NCI-H2171 (cell line): ENCODE results near the gene DNAAF5.

Experiments used
- DNase-seq: peaks from one replicate; lab custom pipeline; 2025; lab: John Stamatoyannopoulos, UW

Gene DNAAF5

DNA sequence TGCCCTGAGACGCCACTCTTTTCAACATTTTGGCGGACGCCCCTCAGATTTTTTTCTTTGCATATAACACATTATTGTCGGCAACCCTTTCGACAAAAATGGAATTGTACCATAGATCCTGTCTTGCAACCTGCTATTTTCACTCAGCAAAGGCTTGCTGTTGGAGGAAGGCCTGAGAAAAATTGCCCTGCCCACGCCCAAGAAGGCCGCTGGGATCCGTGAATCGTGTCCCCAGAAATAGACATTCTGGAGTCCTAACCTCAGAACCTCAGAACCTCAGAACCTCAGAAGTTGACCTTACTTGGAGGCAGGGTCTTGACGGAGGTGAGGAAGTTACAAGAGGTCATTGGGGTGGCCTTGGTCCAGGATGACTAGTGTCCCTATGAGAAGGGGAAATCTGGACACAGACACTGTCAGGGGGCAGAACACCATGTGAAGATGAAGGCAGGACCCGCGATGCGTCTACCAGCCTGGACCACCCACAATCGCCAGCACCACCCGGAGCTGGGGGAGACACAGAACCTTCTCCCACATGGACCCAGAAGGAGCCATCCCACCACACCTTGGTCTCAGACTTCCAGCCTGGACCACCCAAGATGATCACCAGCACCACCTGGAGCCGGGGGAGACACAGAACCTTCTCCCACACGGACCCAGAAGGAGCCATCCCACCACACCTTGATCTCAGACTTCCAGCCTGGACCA is 19.1 kb upstream of the DNAAF5 start:
- no peak for DNase-seq

DNA sequence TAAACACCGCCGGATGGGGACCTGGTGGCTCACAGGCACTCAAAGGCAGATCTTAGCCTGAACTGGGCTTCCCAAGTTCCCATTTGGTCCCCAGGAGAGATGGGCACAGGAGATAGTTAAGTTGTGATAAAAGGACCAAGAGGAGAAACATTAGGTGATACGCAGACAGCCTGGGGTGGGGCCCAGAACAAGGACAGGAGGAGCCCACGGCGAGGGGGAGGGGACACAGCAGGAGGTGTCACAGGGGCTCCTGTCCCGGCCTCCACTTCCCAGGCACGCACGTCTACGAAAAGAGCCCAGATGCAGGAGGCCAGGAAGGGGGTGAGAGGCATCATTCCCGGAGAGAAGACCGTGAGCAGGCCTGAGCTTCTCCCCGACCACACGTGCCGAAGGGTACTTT is 16.3 kb upstream of the DNAAF5 start:
- DNase-seq = no peak

DNA sequence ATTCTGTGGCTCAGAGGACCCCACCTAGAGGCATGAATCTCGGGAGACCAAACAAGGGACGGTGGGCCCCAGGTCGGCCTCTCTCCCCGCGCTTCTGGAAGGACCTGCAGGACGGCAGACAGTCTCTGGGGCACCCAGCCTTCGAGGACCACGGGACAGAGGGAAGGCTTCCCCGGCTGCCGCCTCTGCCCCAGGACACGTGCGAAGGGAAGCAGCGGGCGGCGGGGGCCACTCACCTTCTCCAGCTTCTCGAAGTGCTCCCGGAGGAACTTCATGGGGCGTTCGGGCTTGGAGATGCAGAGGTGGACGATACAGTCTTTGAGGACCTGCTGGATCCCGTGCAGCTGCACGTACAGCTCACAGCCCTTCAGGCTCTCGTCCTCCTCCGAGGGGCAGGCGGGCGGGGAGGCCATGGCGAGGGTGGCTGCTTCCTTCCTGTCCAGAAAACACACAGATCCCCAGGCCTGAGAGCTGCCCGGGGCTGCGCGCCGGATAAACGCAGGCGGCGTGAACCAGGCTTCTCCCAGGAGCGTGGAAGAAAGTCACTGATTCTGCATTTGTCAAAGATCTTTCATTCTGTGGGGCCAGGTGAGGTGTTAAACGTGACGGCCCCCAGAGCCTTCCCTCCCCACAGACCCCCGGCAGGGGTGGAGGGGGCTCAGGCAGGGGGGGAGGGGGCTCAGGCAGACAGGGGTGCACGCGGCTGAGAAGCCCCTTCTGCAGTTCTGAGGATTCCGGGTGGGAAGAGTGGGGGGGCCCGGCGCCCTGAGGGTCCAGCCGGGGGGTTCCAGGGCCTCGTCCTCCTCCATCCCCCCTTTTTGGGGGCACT is 15.2 kb upstream of the DNAAF5 start:
- no peak for DNase-seq

DNA sequence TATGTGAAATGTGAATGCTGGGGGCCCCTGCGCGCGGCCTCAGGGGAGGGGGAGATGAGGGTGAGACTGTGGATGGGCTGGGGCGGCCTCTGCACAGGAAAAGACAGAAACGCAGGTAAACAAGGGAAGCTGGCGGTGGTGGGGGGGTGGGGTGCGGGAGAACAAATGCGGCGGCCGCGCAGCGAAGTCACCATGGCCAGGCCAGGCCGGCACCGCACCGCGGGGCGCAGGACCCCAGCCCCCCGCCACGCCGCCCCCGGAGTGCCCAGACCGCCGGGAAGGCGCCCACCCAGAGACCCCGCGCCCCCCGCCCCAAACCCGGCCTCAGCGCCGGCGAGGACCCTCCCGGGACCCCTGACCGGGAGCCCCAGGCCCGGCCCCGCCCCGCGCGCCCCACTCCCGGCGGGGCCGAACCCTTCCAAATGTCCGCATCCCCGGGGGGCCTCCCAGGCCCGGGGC is 14.5 kb upstream of the DNAAF5 start:
- no peak for DNase-seq

DNA sequence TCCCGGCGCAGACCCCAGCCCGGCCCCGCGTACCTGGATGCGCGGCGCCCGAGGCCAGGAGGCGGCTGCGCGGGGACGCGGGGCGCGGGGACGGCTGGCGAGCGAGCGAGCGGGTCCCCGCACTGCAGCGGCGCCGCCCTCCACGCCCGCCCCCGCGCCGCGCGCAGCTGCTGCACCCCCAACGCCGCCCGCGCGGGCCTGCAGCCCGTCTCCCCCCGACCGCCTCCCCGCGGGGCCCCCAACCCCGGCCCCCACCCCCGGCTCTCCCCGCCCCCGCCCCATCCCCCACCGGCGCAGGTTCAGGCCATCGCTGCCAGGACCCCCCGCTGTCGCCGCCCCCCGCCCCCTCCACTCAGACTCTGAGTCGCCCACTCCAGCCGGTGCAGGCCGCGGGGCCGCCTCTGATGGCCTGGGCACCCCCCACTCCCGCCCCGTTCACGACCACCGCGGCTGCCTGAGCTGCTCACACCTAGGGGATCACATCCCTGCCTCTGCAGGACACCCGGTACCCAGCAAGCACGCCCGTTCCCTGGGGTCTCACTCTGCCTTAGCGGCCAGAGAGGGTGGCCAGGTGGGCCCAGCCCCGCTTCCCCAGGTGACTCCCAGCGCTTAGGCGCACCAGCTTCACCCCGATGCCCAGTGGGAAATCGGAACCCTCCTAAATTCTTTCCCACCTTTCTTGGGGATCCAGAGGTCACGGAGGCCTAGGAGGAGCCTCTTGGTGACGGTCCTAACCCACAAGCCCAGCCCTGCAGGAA is 13.9 kb upstream of the DNAAF5 start:
- no peak for DNase-seq

GRCh38 chr7:713139-713457 is 13.4 kb upstream of the DNAAF5 start:
- no peak for DNase-seq

DNA sequence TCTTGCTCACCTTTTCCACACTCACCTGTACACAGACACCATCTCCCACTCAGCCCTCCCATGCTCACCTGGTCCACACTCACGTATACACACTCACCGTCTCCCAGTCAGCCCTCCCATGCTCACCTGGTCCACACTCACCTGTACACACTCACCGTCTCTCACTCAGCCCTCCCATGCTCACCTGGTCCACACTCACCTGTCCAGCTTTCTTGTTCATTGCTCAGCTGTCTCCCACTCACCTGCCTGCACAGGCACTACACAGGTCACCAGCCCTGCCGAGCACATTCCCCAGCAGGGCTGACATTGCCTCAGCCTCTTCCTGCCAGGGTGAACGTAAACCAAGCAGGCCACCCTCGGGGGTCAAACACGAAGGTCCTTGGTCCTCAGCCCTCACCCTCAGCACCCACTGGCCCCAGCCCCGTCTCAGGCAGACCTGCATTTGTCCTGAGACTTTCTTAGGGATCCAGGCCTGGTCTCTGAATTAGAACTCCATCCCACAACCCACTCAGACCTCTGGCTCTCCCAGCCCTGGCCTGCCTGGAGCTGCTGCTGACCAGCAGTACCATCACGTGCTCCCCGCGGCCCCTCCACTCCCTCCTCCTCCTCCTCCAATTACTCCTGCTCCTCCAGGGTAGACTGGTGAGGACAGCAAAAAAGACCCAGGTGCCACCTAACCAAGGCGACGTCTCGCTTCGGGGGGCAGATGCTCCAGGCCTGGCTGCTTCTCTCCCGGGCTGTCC is 12.8 kb upstream of the DNAAF5 start:
- no peak for DNase-seq

DNA sequence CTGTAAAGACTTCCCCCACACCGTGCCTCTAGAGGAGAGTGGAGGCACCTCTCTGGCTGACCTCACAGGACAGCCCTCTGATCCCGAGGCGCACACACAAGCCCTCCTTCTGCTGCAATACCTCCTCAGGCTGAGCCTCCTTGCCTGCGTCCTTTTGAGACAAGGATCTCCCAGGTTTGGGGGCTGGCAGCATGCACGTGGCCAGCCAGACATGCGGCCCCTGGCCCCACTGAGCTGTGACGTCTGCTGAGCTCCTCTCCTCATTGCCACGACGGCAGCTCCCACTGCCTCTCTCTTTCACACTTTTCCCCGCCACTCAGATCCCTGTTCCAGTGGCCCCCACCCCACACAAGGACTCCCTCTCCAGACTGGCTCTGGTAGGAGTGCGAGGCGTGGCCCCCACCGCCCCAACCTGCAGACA is 12.2 kb upstream of the DNAAF5 start:
- no peak for DNase-seq

DNA sequence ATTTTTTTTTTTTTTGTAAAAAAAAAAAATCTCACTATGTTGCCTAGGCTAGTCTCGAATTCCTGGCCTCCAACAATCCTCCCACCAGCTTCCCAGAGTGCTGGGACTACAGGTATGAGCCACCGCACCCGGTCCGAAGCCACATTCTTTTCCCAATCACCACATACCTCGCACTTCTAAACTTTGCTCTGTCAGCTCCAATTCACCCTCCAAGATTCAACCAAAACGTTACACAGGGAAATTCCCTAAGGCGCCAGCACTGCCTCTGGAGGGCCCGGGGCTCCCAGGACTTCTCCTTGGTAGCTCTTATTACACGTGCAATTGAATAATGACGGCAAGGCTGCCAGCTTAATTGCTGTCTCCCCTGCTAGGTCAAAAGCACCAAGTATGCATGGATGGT is 10.3 kb upstream of the DNAAF5 start:
- DNase-seq = no peak

DNA sequence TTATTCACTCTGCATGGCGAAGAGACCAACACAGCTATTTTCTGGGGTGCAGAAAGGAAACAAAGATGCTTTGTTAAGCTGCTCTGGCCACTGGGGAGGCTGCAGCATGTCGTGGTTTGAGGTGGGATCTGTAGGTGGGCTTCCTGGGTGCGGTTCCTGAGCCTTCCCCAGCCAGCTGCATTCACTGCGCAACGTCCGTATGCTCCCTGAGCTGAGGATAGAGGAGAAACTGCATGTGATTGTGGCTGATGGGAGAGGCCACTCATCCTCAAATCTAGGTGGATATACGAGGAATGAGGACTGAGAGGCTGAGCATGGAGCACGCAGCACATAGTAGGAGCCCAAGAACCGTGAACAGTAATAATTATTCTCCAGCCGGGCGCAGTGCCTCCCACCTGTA is 9.9 kb upstream of the DNAAF5 start:
- DNase-seq = no peak

DNA sequence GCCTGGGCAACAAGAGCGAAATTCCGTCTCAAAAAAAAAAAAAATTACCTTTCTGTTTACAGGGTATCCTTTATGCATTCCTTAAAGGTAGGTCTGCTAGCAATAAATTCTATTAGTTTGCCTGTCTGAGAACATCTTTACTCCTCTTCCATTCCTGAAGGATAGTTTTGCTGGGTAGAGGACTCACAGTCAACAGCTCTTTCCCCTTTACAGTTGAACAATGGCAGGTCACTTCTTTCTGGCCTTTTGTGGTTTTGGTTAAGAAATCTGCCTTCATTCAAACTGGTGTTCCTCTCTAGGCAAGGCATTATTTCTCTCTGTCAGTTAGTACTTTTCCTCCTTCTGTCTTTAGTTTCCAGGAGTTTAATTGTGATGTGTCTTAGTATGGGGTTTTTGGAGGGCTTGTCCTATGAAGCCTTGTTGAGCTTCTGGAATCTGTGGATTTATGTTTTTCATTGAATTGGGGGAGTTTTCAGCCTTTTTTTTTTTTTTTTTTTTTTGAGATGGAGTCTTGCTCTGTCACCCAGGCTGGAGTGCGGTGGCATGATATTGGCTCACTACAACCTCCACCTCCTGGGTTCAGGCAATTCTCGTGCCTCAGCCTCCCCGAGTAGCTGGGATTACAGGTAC is 4.8 kb upstream of the DNAAF5 start:
- DNase-seq = no peak

DNA sequence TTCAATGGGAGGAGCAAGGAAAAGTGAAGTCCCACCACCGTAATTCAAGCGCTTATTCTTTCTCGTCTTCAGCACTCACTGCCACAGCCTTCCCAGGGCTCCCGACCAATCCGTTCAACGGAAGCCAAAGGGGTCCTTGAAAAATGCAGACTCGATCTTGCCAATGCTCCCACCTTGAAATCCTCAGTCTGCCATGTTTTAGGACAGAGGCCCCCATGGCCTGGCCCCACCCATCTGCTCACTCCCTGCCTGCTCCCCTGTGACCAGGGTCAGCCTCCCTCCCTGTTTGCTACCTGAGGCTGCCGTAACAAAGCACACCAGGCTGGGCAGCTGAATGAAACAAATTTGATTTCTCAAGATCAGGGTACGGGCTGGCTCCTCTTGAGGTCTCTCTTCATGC is 3.0 kb upstream of the DNAAF5 start:
- DNase-seq = no peak

- no peak for DNase-seq
Observed at GRCh38 chr7:724298-724697, 2.2 kb upstream of the DNAAF5 start.

DNA sequence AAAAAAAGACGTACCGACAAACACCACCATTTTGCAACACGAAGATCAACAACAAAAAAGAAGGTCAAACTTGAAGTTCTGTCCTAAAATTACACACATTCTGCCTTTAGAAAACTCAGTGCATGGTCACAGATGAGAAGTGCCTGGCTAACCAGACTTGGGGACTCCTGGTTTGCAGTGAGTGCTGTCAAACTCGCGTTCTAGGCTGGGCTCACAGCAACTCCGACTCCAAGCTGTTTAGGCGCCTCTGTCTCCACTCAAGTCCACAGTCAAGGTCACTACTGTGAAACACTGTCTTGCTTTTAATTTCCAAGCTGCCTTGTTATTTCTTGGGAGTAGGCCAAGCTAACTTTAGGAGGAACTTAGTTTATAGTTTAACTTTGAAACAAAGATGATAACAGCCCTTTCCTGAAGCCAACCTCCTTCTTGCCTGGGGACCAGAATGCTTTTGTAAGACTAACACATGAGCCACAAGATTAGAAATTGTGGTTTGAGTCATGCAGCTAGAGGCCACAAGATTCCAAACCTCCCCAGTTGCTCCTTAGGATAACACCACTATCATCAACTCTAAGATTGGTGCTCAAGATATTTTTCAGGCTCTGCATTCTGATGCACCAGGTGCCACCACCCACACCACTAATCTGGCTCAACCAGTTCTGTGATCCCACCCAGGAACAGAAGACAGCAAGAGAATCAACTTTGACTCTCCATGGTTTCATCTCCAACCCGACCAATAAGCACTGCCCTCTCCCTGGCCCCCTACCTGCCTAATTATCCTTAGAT is 1.1 kb upstream of the DNAAF5 start:
- DNase-seq = no peak

DNA sequence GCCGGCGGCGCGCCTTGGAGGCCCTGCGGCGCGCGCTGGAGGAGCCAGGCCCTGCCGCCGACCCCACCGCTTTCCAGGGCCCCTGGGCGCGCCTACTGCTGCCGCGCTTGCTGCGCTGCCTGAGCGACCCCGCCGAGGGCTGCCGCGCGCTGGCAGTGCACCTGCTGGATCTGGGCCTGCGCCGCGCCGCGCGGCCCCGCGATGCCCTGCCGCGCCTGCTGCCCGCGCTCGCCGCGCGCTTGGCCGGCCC is 280 bp downstream of the DNAAF5 start:
- no peak for DNase-seq

DNA sequence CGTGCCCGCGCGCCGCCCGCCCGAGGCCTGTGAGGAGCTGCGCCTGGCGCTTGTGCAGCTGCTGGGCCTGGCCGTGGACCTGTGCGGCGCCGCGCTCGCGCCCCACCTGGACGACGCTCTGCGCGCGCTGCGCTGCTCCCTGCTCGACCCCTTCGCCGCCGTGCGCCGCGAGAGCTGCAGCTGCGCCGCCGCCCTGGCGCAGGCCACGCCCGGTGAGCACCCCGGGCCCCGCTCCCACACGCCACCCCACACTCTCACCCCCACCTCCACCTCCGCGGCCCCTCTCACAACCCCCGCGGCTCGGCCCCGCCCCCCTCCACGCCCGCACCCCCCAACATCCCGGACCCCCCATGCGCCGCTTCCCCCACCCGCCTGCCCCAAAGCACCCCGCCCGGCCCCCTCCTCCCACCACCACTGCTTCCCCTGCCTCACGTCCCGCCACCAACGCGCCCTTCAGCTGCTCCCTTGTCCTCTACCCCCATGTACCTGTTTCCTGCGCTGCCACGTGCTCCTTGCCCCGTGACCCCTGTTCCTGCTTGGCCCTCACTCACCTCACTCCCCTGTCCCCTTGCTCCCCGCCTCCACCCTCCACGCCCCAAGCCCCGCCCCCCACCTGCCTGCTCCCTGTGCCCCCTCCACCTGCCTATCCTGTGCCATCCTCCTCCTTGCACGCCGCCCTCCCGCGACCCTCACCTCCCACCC is 756 bp downstream of the DNAAF5 start, which contains the start of gene PRKAR1B:
TSS of gene PRKAR1B (minus strand) at position 178 of the 702 bp plus-strand sequence. CDS start 15,776 bp downstream, outside the sequence.
- DNase-seq = peak; percentile 27

DNA sequence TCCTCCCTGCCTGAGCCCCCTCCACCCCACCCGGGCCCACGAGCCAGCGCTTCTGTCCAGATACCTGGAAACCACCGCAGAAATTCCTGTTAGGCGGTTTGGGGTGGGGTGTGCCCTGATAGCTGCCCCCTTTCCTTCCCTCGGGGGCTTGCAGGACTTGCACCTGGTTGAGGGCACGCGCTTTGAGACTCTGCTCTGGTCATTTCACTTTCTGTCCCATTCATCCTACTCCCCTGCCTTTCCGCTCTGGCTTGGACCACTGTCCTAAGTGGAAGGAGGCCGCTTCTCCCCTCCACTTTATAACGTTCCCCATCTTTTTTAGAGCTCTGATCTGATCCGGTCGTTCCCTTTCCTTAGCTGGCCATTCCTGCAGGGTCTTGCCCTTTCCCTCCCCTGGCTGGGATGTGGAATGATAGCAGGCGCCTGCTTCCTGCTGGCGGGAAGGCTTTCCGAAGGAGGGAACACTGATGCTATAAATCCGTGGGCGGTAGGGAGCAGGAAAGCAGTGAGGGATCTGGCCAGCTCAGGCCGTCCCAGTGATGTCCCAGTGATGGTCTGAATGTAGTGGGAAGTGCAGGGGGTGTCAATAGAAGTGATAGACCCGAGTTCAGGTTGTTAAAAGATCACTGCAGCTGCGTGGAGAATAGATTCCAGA is 1.4 kb downstream of the DNAAF5 start:
- no peak for DNase-seq

DNA sequence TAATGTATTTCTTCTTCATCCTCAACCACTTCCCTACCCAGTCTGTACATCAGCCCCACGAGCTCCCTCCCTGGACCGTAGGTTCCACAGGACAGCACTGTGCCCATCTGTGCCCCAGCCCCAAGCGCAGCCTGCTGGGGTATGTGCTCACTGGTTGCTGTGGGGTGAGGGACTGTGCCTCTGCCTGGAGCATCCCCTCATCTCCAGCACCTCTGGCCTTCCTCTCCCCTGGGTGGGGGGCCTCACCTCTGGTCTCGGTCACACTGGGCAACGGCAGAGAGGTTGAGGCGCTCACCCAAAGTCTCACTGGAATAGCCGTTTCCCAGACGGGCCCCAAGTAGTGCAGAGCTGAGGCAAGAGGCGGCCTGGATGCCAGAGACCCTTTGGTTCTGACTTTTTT is 2.1 kb downstream of the DNAAF5 start:
- DNase-seq = no peak

DNA sequence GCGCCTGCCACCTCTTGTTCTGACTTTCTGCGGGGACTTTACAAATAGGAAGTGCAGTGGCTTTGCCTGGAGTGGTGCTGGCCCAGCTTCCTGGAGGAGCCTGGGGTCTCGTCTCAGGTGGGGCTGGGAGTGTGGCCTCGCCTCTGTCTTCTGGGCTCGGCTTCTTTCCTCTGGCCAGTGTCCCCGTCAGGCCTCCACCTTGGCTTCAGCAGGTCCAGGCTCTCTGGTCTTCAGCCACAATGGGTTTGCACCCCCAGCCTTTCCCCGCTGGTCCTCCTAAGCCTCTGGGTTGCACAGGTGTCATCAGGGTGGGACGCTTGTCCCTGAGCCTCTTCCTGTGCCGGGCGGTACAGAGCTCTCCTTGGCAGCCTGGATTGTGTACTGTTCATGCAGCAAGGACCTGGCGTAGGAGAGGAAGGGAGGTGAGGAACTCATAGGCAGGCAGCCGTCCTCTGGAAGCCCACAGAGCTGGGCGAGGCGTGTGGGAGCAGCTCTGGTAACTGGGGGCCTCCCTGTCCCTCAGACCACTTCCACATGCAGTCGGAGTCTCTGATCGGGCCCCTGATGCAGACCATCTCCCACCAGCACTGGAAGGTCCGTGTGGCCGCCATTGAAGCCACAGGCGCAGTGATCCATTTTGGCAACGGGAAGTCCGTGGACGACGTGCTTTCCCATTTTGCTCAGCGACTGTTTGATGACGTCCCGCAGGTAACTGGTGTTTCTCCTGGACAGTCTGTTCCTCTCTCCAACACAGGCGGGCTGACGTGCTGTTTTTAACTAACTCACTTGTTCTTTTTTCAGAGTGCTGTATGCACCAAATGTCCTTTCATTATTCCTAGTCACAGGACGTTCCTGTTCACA is 2.9 kb downstream of the DNAAF5 start:
- no peak for DNase-seq
